Immature natural killer cell (primary cell): ENCODE data around the gene YWHAG. TPM values are rescaled to one million over a fixed set of nuclear protein-coding genes. Genes with fewer than 3 reads are reported as not detected.

Experiments
- DNase-seq, 3 donors: peaks; one replicate each; pipeline ENCODE4 v3.0.0; 2022; ENCODE audit warnings: mixed read lengths in 1 of 3
- H3K27ac Mint-ChIP-seq, 6 donors: one replicate each; pipeline ENCODE4 v1.8.0; 2020; ENCODE audit warnings: mixed read lengths in 6 of 6, mild to moderate bottlenecking in 5 of 6, inconsistent platforms in 4 of 6, moderate library complexity in 3 of 6
- H3K27me3 Mint-ChIP-seq, 3 donors: one replicate each; pipeline ENCODE4 v1.8.0; 2020 to 2021; ENCODE audit warnings: low read depth in 3 of 3, mild to moderate bottlenecking in 3 of 3, mixed read lengths in 3 of 3, moderate library complexity in 3 of 3, inconsistent platforms in 1 of 3
- H3K36me3 Mint-ChIP-seq, 3 donors: one replicate each; pipeline ENCODE4 v1.8.0; 2020; ENCODE audit warnings: mixed read lengths in 3 of 3, inconsistent platforms in 2 of 3, mild to moderate bottlenecking in 2 of 3
- H3K4me1 Mint-ChIP-seq, 2 donors: one replicate each; pipeline ENCODE4 v1.8.0; 2020; ENCODE audit warnings: inconsistent platforms in 2 of 2, mild to moderate bottlenecking in 2 of 2, mixed read lengths in 2 of 2, moderate library complexity in 1 of 2
- H3K4me3 Mint-ChIP-seq, 5 donors: one replicate each; pipeline ENCODE4 v1.8.0; 2020; ENCODE audit warnings: mild to moderate bottlenecking in 5 of 5, mixed read lengths in 5 of 5, inconsistent platforms in 3 of 5, moderate library complexity in 3 of 5
- H3K9me3 Mint-ChIP-seq, 6 donors: one replicate each; pipeline ENCODE4 v1.8.0; 2020; ENCODE audit warnings: mild to moderate bottlenecking in 6 of 6, mixed read lengths in 6 of 6, inconsistent platforms in 4 of 6, moderate library complexity in 3 of 6
- polyA plus RNA-seq, 3 donors: library from polyadenylated mRNA; unstranded; fragments of 300-500 nt; fragmentation: Illumina TruSeq; gene quantifications; one replicate each; pipeline ENCODE4 v1.2.3, GENCODE V29; 2021

Gene YWHAG
- polyA plus RNA-seq, 3 donors from 2014 or later, result 1.1 to 3.2 (median 1.4) TPM

- H3K27ac Mint-ChIP-seq, result no peak overlapping the region
- H3K4me1 Mint-ChIP-seq, result peaks cover 6 to 17% of the 10 kb centered on the region in 2 donors
- H3K36me3 Mint-ChIP-seq, result no peaks in the 10 kb centered on the region
- peaks cover 8 to 15% (median 8%) of the 10 kb centered on the region in 3 donors for H3K27me3 Mint-ChIP-seq
- peaks cover 0 to 1% (median 0%) of the 10 kb centered on the region in 6 donors for H3K9me3 Mint-ChIP-seq
- H3K4me3 Mint-ChIP-seq, result no peak overlapping the region
- no peak for DNase-seq
Observed at GRCh38 chr7:76285604-76286374, 73.0 kb downstream of the YWHAG start.

GRCh38 chr7:76283254-76284159, 75.3 kb downstream of the YWHAG start:
- peaks cover 0 to 1% (median 0%) of the 10 kb centered on the region in 6 donors for H3K9me3 Mint-ChIP-seq
- no peak overlapping the region for H3K27ac Mint-ChIP-seq
- peaks cover 6 to 19% of the 10 kb centered on the region in 2 donors for H3K4me1 Mint-ChIP-seq
- no peak for DNase-seq
- peak overlapping the region; percentile 33 to 77 (median 60) for H3K4me3 Mint-ChIP-seq
- no peaks in the 10 kb centered on the region for H3K36me3 Mint-ChIP-seq
- H3K27me3 Mint-ChIP-seq, result peaks cover 11 to 26% (median 12%) of the 10 kb centered on the region in 3 donors

GRCh38 chr7:76282344-76283253, 76.2 kb downstream of the YWHAG start:
- H3K27me3 Mint-ChIP-seq, result peaks cover 10 to 28% (median 13%) of the 10 kb centered on the region in 3 donors
- H3K36me3 Mint-ChIP-seq, result no peaks in the 10 kb centered on the region
- DNase-seq, result peak in 1 of 3 donors; percentile 8
- H3K9me3 Mint-ChIP-seq, result peaks cover 0 to 1% (median 0%) of the 10 kb centered on the region in 6 donors
- peak overlapping the region; percentile 69 to 83 (median 78) for H3K4me3 Mint-ChIP-seq
- H3K27ac Mint-ChIP-seq, result no peak overlapping the region
- H3K4me1 Mint-ChIP-seq, result peaks cover 6 to 19% of the 10 kb centered on the region in 2 donors

- H3K27me3 Mint-ChIP-seq, result peaks cover 10 to 30% (median 13%) of the 10 kb centered on the region in 3 donors
- H3K4me3 Mint-ChIP-seq, result peak overlapping the region; percentile 69 to 83 (median 78)
- no peaks in the 10 kb centered on the region for H3K36me3 Mint-ChIP-seq
- H3K4me1 Mint-ChIP-seq, result peaks cover 6 to 19% of the 10 kb centered on the region in 2 donors
- H3K27ac Mint-ChIP-seq, result no peak overlapping the region
- no peak for DNase-seq
- H3K9me3 Mint-ChIP-seq, result peaks cover 0 to 1% (median 0%) of the 10 kb centered on the region in 6 donors
Observed at GRCh38 chr7:76281706-76282343, 77.0 kb downstream of the YWHAG start.

- Mint-ChIP-seq H3K9me3 (peaks cover 0 to 1% (median 0%) of the 10 kb centered on the region in 6 donors), H3K4me1 (peaks cover 6 to 19% of the 10 kb centered on the region in 2 donors), H3K36me3 (no peaks in the 10 kb centered on the region), H3K4me3 (peak overlapping the region; percentile 54 to 81 (median 77)), H3K27ac (peak overlapping the region in 2 of 6 donors; percentile 17 to 84), H3K27me3 (peaks cover 10 to 30% (median 13%) of the 10 kb centered on the region in 3 donors)
- DNase-seq, result no peak
Observed at GRCh38 chr7:76281006-76281705, 77.6 kb downstream of the YWHAG start.

- no peak for DNase-seq
- peaks cover 6 to 19% of the 10 kb centered on the region in 2 donors for H3K4me1 Mint-ChIP-seq
- peaks cover 0 to 1% (median 0%) of the 10 kb centered on the region in 6 donors for H3K9me3 Mint-ChIP-seq
- H3K4me3 Mint-ChIP-seq, result peak overlapping the region in 2 of 5 donors; percentile 49 to 54
- no peaks in the 10 kb centered on the region for H3K36me3 Mint-ChIP-seq
- H3K27me3 Mint-ChIP-seq, result peaks cover 10 to 34% (median 13%) of the 10 kb centered on the region in 3 donors
- no peak overlapping the region for H3K27ac Mint-ChIP-seq
Observed at GRCh38 chr7:76280408-76280807, 78.4 kb downstream of the YWHAG start.

GRCh38 chr7:76278540-76278939, 80.3 kb downstream of the YWHAG start:
- DNase-seq, result no peak
- no peaks in the 10 kb centered on the region for H3K36me3 Mint-ChIP-seq
- peaks cover 0 to 1% (median 0%) of the 10 kb centered on the region in 6 donors for H3K9me3 Mint-ChIP-seq
- H3K27ac Mint-ChIP-seq, result no peak overlapping the region
- H3K27me3 Mint-ChIP-seq, result peaks cover 10 to 34% (median 10%) of the 10 kb centered on the region in 3 donors
- H3K4me3 Mint-ChIP-seq, result no peak overlapping the region
- H3K4me1 Mint-ChIP-seq, result peaks cover 6 to 17% of the 10 kb centered on the region in 2 donors

Other genes with a start within 250 kb of the YWHAG start
- gene SRRM3, start 157.1 kb downstream of the YWHAG start, polyA plus RNA-seq, result not detected
- 10 to 100 TPM; 11.2 to 49.8 (median 34.6) TPM for gene HSPB1, start 56.3 kb downstream of the YWHAG start, polyA plus RNA-seq
- under 1 TPM in 2 of 3 donors, not detected in 1; 0.46 to 0.66 TPM for gene SSC4D, start 50.7 kb upstream of the YWHAG start, polyA plus RNA-seq
- gene ZP3, start 66.0 kb upstream of the YWHAG start, polyA plus RNA-seq, result 1 to 10 TPM in 1 of 3 donors, under 1 TPM in 1, not detected in 1; 0.49 to 5.0 TPM
- 10 to 100 TPM in 1 of 3 donors, 1 to 10 TPM in 2; 5.2 to 15.3 (median 9.1) TPM for gene DTX2, start 102.7 kb upstream of the YWHAG start, polyA plus RNA-seq
- not detected for gene UPK3B, start 151.6 kb upstream of the YWHAG start, polyA plus RNA-seq
- under 1 TPM in 2 of 3 donors, not detected in 1; 0.07 to 0.18 TPM for gene SPDYE16, start 184.3 kb upstream of the YWHAG start, polyA plus RNA-seq